Prostate gland (tissue), 2 donors: ENCODE data around the gene ANXA2.

ENCODE experiments used
- POLR2A ChIP-seq: fragments of 450-650 bp; IDR thresholded peaks from one replicate; pipeline ENCODE4 v1.6.1; 2016; ENCODE audit warnings: antibody characterized with exemption, mild to moderate bottlenecking
- POLR2AphosphoS5 ChIP-seq: sonication (generic); formaldehyde crosslinking; IDR thresholded peaks from one replicate; pipeline ENCODE4 v1.6.1; 2017; ENCODE audit warnings: antibody characterized with exemption
- TF ChIP-seq, protein P1 (sequence below), 4 experiments: fragments of 200-600 bp in 2 of 4; fragments of 450-650 bp in 2 of 4; sonication (generic) in 2 of 4; IDR thresholded peaks; 1 replicate in 3 of 4; 2 replicates in 1 of 4; pipeline ENCODE4 v1.5.1; 2016 to 2019; ENCODE audit warnings: antibody characterized with exemption in 4 of 4, mild to moderate bottlenecking in 2 of 4, moderate library complexity in 2 of 4

DNA sequence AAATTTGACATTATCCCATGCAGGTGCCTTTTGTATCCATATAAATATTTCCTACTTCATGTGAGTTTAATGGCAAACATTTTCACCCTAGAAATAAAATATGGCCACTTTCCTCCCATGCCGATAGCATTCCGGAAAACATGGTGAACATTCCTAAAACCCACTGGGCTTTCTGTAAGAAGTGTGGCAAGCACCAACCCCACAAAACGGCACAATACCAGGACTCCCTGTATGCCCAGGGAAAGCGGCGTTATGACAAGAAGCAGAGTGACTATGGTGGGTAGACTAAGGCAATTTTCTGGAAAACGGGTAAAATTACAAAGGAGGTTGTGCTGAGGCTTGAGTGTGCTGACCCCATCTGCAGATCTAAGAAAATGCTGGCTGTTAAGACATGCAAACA is 7.6 kb downstream of the ANXA2 start:
- TF ChIP-seq, protein P1, sequence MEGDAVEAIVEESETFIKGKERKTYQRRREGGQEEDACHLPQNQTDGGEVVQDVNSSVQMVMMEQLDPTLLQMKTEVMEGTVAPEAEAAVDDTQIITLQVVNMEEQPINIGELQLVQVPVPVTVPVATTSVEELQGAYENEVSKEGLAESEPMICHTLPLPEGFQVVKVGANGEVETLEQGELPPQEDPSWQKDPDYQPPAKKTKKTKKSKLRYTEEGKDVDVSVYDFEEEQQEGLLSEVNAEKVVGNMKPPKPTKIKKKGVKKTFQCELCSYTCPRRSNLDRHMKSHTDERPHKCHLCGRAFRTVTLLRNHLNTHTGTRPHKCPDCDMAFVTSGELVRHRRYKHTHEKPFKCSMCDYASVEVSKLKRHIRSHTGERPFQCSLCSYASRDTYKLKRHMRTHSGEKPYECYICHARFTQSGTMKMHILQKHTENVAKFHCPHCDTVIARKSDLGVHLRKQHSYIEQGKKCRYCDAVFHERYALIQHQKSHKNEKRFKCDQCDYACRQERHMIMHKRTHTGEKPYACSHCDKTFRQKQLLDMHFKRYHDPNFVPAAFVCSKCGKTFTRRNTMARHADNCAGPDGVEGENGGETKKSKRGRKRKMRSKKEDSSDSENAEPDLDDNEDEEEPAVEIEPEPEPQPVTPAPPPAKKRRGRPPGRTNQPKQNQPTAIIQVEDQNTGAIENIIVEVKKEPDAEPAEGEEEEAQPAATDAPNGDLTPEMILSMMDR (IDR thresholded peaks at IDR 0.05): no peak
- TF ChIP-seq POLR2A: no peak
- TF ChIP-seq POLR2AphosphoS5: no peak
